KG1 (cell line): ENCODE results near the gene ZNF438.
"Not testable (repeated sequence)": the region's sequence is repeated elsewhere in the genome, so short reads cannot be mapped to it uniquely, and the experiment has no call there.

Experiments
- DNase-seq: peaks from one replicate; lab custom pipeline; 2025; lab: John Stamatoyannopoulos, UW

ZNF438 gene

GRCh38 chr10:31031558-31032257 lies at the start of gene ZNF438:
Gene ZNF438 (minus strand): TSS chr10:31031865. CDS start chr10:30877034, 154,831 bp downstream.
- DNase-seq: peak; percentile 81

- DNase-seq: no peak
Observed at GRCh38 chr10:31076610-31076988, 44.9 kb upstream of the ZNF438 start.

- no peak for DNase-seq
Observed at GRCh38 chr10:31075881-31076609, 44.4 kb upstream of the ZNF438 start.

- no peak for DNase-seq
Observed at GRCh38 chr10:31075434-31075833, 43.8 kb upstream of the ZNF438 start.

- no peak for DNase-seq
Observed at GRCh38 chr10:31074722-31075086, 43.0 kb upstream of the ZNF438 start.

DNA sequence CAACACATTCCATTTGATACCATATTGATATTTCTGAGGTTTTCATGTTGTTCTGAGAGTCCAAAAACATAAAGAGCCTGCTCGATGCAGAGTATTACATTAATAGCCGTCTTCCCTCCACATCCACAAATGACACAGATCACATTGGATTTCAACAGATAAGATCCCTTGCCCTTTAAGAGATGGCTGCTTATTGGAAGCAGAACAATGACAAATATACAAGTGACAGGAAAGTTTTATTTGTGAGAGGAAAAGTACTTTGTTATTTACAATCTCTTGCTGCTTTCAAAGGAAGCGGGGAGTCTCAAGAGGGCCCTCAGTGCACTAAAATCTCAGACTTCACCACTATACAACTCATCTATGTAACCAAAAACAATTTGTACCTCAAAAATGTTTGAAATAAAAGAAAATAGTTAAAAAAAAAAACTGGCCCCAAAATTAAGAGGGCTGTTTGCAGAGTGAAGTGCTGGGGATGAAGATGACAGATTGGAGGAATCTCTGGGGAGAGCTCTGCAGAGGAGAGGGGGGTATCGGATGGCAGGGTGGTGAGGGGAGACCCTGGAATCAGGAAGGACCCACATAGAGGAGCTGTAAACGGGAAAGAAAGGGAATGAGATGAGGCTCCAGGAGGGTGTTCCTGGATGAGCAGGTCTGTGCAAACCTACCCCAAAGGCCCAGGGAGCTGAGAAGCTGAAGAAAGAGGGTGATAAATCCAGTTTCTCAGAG lies 42.5 kb upstream of the ZNF438 start:
- DNase-seq: no peak

DNA sequence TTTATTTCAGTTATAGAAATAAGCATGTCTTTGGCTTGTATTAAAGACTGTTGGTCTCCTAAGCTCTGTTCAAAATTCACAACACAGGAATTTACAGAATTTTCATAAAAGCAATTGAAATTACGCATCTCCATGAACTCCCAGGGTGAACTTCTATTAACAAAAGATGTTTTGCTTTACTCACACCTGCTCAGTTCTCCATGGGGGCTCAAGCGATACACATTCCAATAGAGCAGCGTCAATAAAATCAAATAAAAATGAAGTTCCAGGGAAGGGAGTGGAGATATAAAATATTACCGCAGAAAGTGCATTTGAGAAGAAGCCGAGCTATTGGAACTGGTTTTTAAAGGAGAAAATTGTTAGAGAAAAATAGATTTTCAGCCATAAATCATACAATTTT lies 41.5 kb upstream of the ZNF438 start:
- no peak for DNase-seq

GRCh38 chr10:31072451-31072850 lies 40.8 kb upstream of the ZNF438 start:
- DNase-seq: no peak

- DNase-seq: no peak
Observed at GRCh38 chr10:31071232-31072005, 39.8 kb upstream of the ZNF438 start.

- no peak for DNase-seq
Observed at GRCh38 chr10:31070691-31071090, 39.0 kb upstream of the ZNF438 start.

DNA sequence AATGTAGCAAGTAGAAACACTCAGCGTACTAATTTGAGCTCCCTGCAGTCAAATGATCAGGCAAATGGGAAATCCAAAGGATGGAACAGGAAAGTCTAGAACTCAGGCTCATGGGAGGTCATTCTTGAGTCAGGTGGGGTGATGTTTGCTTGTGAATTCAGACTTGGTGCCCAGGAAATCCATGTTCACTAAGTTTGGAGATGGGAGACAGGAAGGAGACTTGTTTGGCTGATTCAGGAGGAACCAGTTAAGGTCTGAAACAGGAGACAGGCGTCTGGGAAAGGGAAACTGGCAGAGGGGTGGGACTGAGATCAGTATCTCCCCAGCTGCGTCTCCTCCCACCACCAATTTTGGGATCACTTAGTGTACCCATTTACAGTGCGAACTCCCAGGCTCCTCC lies 38.4 kb upstream of the ZNF438 start:
- DNase-seq: no peak

DNA sequence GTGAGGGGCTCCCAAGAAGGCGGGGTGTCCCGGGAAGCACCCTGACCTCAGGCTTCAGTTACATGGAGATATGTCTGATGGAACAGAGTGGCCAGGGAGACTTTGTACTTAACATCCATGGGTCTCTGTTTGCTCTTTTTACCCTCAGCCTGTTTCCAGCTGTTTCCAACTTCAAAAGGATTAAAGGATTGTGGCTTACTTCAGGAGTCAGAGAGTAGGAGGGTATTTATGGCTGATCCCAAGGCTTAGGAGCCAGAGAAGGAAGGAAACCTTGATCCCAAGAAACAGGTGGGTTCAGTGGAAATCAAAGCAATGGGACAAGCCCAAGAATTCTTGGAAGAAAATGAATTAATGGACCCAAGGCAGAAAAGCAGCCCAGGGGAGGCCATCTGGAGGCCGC lies 37.7 kb upstream of the ZNF438 start:
- DNase-seq: no peak

DNA sequence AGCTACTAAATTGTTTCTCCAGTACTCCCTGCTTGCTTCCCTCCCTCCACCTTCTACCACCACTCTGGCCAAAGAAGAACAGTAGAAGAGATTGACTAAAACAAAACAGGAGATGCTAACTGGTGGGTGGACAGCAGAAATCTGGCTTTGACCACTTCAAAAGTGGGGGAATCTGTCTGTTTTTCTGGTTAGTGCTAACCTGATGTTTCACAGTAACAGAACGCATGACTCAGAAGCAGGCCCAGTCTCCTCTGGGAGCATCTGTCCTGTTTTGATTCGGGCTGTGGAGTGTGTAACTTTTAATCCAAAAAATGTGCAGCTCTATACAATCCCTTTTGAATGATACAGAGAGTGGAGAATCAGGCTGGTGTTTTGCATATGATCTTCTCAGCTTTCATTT lies 32.7 kb upstream of the ZNF438 start:
- DNase-seq: no peak

DNA sequence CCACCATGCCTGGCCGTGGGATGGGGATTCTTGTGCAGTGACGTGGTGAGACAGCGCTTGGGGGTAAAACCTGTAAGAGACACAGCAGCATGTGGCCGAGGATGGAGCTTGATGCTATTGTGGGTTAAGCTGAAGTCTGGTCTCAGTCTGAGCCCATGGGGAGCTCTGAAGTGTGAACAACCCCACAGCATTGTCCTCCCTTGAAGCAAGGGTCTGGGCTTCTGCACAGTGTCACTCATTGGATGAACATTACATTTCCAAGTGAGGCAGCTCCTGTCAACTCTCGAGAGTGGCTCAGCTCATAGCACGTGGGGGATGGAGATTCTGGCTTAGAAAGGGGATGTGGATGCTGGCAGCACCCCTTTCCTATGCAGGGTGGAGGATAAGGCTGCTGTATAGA lies 32.2 kb upstream of the ZNF438 start:
- no peak for DNase-seq

GRCh38 chr10:31062856-31063255 lies 31.2 kb upstream of the ZNF438 start:
- no peak for DNase-seq

- no peak for DNase-seq
Observed at GRCh38 chr10:31061941-31062340, 30.3 kb upstream of the ZNF438 start.

DNA sequence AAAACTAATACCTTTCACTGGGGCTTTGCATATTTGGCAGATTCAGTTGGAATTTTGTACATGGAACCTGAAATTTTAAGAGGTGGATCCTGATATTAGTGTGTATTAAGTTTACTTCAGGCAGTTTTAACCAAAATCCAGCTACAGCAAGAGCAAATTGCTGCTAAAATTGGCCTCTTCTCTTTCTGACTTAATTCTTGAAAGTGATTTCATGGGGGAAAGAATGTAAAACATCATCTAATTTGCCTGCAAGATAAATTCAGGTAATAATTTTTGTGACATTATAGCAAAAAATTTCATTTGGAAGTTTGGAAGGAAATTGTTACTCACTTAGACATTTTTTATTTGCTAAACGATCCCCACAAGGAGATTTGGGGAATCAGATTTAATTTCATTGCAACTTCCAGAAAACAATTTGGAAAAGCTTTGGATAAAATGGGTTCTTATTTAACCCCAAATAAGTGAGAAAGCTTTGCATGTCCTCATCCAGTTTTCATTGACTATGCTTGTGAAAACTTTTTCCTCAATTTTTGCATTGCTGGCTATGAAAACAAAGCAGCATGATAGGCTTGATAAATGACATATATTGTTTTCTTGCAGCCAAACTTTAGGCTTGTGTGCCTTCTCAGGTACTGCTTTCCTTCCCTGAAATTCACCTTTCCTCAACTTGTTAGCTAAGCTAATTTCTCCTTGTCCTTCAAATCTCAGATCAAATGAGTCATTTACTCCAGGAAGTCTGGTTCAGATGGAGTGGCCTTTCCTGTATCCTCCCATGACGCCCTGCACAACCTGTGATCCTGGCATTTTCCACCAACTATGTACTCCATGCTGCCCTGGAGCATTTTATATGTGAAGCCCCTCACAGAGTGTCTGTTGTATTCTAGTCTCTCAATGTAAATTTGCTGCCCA lies 27.4 kb upstream of the ZNF438 start:
- DNase-seq: no peak

GRCh38 chr10:31056678-31057077 lies 25.0 kb upstream of the ZNF438 start:
- not testable (repeated sequence) for DNase-seq

DNA sequence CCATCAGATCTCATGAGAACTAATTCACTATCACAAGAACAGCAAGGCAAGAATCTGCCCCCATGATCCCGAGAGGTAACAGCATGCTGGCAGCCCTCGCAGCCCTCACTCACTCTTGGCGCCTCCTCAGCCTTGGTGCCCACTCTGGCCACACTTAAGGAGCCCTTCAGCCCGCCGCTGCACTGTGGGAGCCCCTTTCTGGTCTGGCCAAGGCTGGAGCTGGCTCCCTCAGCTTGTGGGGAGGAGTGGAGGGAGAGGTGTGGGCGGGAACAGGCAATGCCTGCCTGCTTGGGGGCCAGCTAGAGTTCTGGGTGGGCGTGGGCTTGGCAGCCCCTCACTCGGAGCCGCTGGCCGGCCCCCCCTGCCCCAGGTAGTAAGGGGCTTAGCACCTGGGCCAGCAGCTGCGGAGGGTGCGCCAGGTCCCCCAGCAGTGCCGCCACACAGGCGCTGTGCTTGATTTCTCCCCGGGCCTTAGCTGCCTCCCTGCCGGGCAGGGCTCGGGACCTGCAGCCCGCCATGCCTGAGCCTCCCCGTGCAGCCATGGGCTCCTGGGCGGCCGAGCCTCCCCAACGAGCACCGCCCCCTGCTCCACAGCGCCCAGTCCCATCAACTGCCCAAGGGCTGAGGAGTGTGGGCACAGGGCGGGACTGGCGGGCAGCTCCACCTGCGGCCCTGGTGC lies 24.0 kb upstream of the ZNF438 start:
- no peak for DNase-seq

DNA sequence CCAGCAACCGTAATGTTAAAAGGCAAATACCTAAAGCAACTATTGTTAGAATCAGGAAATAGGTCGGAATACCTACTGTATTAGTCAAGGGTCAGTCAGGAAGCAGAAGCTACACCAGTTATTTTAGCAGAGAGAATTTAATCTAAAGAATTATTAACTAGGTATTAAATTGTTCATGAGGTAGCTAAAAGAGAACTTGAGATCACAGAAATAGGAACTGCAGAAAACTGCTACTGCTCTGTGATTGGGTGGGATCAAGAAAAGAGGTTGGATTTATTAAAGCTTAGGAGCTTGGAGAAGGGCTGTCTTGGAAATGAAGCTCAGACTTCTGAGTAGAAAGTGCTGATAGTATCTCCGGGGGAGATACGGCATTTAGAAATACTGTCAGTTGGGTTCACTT lies 20.0 kb upstream of the ZNF438 start:
- no peak for DNase-seq

DNA sequence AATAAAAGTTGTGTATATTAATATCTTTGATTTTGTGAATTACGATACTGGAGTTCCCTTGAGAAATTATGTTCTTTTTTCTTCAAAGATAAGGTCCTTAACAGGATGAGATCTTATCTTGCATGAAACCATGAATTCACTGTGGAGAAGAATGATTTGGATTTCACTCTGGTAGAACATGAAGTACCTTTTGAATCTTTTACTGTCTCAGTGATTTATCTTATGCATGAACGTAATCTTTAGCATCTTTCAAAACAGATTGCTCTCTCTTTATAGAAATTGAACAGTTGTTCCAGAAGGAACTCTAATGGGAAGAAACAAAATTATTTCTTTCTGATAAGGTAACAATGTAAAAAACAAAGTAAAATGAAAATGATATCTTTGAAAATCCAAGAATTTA lies 11.0 kb upstream of the ZNF438 start:
- no peak for DNase-seq
